Measurements from ENCODE around the gene IGFBP5.

DNA sequence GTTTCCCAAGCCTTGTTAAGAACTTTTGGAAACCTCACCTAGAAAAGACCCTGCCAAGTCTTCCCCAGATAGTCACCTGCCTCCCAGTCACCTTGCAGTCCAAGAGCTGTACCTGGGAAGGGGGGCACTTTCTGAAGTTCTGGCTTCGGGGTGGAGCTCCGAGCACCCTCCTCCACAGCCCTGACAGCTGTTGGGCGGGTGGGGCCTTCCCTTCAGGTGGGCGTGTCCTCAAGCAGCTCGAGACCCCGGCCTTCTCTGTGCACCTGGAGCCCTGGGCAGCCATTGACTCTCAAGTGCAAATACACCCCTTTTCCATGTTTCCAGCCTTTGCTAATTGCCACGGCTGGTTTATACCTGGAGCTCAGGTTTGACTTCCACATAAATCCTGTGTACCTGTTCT is 37.0 kb upstream of the IGFBP5 start:
- no peak for TF ChIP-seq GABPA (IDR thresholded peaks at IDR 0.05; ENCODE audit: low read depth)
- TF ChIP-seq, protein P1, sequence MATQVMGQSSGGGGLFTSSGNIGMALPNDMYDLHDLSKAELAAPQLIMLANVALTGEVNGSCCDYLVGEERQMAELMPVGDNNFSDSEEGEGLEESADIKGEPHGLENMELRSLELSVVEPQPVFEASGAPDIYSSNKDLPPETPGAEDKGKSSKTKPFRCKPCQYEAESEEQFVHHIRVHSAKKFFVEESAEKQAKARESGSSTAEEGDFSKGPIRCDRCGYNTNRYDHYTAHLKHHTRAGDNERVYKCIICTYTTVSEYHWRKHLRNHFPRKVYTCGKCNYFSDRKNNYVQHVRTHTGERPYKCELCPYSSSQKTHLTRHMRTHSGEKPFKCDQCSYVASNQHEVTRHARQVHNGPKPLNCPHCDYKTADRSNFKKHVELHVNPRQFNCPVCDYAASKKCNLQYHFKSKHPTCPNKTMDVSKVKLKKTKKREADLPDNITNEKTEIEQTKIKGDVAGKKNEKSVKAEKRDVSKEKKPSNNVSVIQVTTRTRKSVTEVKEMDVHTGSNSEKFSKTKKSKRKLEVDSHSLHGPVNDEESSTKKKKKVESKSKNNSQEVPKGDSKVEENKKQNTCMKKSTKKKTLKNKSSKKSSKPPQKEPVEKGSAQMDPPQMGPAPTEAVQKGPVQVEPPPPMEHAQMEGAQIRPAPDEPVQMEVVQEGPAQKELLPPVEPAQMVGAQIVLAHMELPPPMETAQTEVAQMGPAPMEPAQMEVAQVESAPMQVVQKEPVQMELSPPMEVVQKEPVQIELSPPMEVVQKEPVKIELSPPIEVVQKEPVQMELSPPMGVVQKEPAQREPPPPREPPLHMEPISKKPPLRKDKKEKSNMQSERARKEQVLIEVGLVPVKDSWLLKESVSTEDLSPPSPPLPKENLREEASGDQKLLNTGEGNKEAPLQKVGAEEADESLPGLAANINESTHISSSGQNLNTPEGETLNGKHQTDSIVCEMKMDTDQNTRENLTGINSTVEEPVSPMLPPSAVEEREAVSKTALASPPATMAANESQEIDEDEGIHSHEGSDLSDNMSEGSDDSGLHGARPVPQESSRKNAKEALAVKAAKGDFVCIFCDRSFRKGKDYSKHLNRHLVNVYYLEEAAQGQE (IDR thresholded peaks at IDR 0.05; ENCODE audit: low read depth, low read length) = no peak
- TF ChIP-seq, protein P2, sequence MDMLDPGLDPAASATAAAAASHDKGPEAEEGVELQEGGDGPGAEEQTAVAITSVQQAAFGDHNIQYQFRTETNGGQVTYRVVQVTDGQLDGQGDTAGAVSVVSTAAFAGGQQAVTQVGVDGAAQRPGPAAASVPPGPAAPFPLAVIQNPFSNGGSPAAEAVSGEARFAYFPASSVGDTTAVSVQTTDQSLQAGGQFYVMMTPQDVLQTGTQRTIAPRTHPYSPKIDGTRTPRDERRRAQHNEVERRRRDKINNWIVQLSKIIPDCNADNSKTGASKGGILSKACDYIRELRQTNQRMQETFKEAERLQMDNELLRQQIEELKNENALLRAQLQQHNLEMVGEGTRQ (IDR thresholded peaks at IDR 0.05; ENCODE audit: borderline replicate concordance, low read depth, low read length) = no peak
- TF ChIP-seq ELF1 (IDR thresholded peaks at IDR 0.05) = no peak
- TF ChIP-seq RXRA (IDR thresholded peaks at IDR 0.05; ENCODE audit: borderline replicate concordance, low read depth) = no peak
- TF ChIP-seq, protein P3, sequence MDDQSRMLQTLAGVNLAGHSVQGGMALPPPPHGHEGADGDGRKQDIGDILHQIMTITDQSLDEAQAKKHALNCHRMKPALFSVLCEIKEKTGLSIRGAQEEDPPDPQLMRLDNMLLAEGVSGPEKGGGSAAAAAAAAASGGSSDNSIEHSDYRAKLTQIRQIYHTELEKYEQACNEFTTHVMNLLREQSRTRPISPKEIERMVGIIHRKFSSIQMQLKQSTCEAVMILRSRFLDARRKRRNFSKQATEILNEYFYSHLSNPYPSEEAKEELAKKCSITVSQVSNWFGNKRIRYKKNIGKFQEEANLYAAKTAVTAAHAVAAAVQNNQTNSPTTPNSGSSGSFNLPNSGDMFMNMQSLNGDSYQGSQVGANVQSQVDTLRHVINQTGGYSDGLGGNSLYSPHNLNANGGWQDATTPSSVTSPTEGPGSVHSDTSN (IDR thresholded peaks at IDR 0.05) = no peak
- TF ChIP-seq, protein P4, sequence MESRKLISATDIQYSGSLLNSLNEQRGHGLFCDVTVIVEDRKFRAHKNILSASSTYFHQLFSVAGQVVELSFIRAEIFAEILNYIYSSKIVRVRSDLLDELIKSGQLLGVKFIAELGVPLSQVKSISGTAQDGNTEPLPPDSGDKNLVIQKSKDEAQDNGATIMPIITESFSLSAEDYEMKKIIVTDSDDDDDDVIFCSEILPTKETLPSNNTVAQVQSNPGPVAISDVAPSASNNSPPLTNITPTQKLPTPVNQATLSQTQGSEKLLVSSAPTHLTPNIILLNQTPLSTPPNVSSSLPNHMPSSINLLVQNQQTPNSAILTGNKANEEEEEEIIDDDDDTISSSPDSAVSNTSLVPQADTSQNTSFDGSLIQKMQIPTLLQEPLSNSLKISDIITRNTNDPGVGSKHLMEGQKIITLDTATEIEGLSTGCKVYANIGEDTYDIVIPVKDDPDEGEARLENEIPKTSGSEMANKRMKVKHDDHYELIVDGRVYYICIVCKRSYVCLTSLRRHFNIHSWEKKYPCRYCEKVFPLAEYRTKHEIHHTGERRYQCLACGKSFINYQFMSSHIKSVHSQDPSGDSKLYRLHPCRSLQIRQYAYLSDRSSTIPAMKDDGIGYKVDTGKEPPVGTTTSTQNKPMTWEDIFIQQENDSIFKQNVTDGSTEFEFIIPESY (IDR thresholded peaks at IDR 0.05; ENCODE audit: borderline replicate concordance, low read depth) = no peak
- TF ChIP-seq, protein P5, sequence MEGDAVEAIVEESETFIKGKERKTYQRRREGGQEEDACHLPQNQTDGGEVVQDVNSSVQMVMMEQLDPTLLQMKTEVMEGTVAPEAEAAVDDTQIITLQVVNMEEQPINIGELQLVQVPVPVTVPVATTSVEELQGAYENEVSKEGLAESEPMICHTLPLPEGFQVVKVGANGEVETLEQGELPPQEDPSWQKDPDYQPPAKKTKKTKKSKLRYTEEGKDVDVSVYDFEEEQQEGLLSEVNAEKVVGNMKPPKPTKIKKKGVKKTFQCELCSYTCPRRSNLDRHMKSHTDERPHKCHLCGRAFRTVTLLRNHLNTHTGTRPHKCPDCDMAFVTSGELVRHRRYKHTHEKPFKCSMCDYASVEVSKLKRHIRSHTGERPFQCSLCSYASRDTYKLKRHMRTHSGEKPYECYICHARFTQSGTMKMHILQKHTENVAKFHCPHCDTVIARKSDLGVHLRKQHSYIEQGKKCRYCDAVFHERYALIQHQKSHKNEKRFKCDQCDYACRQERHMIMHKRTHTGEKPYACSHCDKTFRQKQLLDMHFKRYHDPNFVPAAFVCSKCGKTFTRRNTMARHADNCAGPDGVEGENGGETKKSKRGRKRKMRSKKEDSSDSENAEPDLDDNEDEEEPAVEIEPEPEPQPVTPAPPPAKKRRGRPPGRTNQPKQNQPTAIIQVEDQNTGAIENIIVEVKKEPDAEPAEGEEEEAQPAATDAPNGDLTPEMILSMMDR (IDR thresholded peaks at IDR 0.05) = no peak
- TF ChIP-seq, protein P6, sequence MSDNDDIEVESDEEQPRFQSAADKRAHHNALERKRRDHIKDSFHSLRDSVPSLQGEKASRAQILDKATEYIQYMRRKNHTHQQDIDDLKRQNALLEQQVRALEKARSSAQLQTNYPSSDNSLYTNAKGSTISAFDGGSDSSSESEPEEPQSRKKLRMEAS (IDR thresholded peaks at IDR 0.05; ENCODE audit: low read depth) = no peak
